ENCODE data around the gene SCUBE1. TPM values are rescaled to one million over a fixed set of nuclear protein-coding genes. Genes with fewer than 3 reads are reported as not detected.

Gene SCUBE1
- total and polyA plus RNA-seq, 2 donors (not counting 3 experiments of a cell fraction or from before 2014, with no cell fraction given): 0.07 TPM; not detected in 1

DNA sequence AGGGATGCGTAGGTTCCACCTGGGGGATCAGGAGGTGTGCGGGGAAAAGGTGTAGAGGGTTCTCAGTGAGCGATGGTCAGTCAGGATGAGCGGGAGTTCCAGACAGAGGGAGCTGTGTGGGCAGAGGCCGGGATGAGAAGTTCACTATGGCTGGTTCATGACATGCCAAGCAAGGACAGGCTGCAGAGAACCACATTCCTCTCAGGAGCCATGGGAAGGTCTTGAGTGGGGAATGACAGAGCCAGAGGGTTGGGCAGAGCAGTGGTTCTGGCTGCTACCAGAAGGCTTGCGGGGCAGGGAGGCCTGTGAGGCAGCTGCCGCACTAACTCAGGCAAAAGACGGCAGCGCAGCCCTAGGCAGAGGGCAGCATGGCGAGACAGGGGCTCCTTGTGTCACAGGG, 66.1 kb downstream of the SCUBE1 start:
- no peak overlapping the region for H3K9ac ChIP-seq (replicated peaks; ENCODE audit: extremely low read depth, insufficient read depth, low read length)
- ChIA-PET POLR2A (no interaction called here), CTCF (interaction anchor here (11.5 kb wide), 1 partner anchor 68 kb away, joined by 334 read pairs; the partner anchor contains the start of gene SCUBE1)
- H4K20me1 ChIP-seq (replicated peaks; ENCODE audit: control insufficient read depth, extremely low read depth, insufficient read depth, low read length): no peaks in the 10 kb centered on the region
- no peaks in the 10 kb centered on the region for H3K79me2 ChIP-seq (ENCODE audit: control insufficient read depth, insufficient read depth, low read length)
- FAIRE-seq (no peak), DNase-seq (ENCODE audit: low read depth, low spot score) (no peak)
- H3K4me1 ChIP-seq (ENCODE audit: control insufficient read depth, extremely low read depth, insufficient read depth, low read length): no peaks in the 10 kb centered on the region
- BruUV-seq (replicated peaks): no TSS peak
- no peaks in the 10 kb centered on the region for H3K27me3 ChIP-seq (ENCODE audit: control insufficient read depth in 2 of 2, insufficient read depth in 2 of 2, low read length in 2 of 2)
- TF ChIP-seq, protein P1, sequence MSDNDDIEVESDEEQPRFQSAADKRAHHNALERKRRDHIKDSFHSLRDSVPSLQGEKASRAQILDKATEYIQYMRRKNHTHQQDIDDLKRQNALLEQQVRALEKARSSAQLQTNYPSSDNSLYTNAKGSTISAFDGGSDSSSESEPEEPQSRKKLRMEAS (IDR thresholded peaks at IDR 0.05; ENCODE audit: insufficient read depth, insufficient read length): no peak
- no peak for TF ChIP-seq EZH2 (IDR thresholded peaks at IDR 0.05; ENCODE audit: borderline replicate concordance, low read depth, low read length, severe bottlenecking)
- TF ChIP-seq FOS (IDR thresholded peaks at IDR 0.05; ENCODE audit: borderline replicate concordance, insufficient read depth, low read length): no peak
- TF ChIP-seq, protein P2, sequence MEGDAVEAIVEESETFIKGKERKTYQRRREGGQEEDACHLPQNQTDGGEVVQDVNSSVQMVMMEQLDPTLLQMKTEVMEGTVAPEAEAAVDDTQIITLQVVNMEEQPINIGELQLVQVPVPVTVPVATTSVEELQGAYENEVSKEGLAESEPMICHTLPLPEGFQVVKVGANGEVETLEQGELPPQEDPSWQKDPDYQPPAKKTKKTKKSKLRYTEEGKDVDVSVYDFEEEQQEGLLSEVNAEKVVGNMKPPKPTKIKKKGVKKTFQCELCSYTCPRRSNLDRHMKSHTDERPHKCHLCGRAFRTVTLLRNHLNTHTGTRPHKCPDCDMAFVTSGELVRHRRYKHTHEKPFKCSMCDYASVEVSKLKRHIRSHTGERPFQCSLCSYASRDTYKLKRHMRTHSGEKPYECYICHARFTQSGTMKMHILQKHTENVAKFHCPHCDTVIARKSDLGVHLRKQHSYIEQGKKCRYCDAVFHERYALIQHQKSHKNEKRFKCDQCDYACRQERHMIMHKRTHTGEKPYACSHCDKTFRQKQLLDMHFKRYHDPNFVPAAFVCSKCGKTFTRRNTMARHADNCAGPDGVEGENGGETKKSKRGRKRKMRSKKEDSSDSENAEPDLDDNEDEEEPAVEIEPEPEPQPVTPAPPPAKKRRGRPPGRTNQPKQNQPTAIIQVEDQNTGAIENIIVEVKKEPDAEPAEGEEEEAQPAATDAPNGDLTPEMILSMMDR (IDR thresholded peaks at IDR 0.05; ENCODE audit: extremely low read depth in 1 of 2, insufficient read depth in 1 of 2, low read depth in 1 of 2, low read length in 2 of 2): no peak
- no peak for TF ChIP-seq MYC (IDR thresholded peaks at IDR 0.05; ENCODE audit: low read depth, low read length)
- TF ChIP-seq POLR2AphosphoS5 (IDR thresholded peaks at IDR 0.05; ENCODE audit: insufficient read depth, low read depth, low read length): no peak
- no peak for TF ChIP-seq GATA2 (IDR thresholded peaks at IDR 0.05; ENCODE audit: insufficient read depth, insufficient read length, low read depth, low read length)
- TF ChIP-seq POLR2A (IDR thresholded peaks at IDR 0.05; ENCODE audit: low read depth, low read length): no peak
- TF ChIP-seq JUN (IDR thresholded peaks at IDR 0.05; ENCODE audit: borderline replicate concordance, insufficient read depth, insufficient read length, low read depth): no peak
- no peak overlapping the region for H3K4me2 ChIP-seq (ENCODE audit: insufficient read depth, low read length)
- H3K9me1 ChIP-seq (replicated peaks; ENCODE audit: control insufficient read depth, extremely low read depth, insufficient read depth, low read length): no peaks in the 10 kb centered on the region
- H3K9me3 ChIP-seq (replicated peaks; ENCODE audit: control insufficient read depth, insufficient read depth, low read length): no peaks in the 10 kb centered on the region
- H3K4me3 ChIP-seq (replicated peaks in 1 of 3; ENCODE audit: insufficient read depth in 1 of 3, low read depth in 1 of 3, low read length in 3 of 3): no peak overlapping the region
- H2AFZ ChIP-seq (ENCODE audit: low read depth, low read length): no peak overlapping the region
- H3K36me3 ChIP-seq (ENCODE audit: control insufficient read depth in 2 of 2, extremely low read depth in 1 of 2, insufficient read depth in 2 of 2, low read length in 2 of 2): no peaks in the 10 kb centered on the region
- no peak overlapping the region for H3K27ac ChIP-seq (ENCODE audit: insufficient read depth, low read depth, low read length)
- intact Hi-C loops (cut with micrococcal nuclease): no loop called here
- dilution Hi-C loops (cut with MboI; ENCODE audit: extremely low pct_ligation_motif_present, low sequenced_read_pairs): no loop called here

Data from endothelial cell of umbilical vein (primary cell).